ENCODE data around the gene JMJD1C.

Gene JMJD1C

GRCh38 chr10:63413429-63413828, 52.3 kb downstream of the JMJD1C start:
- no peak for TF ChIP-seq CTCF (IDR thresholded peaks at IDR 0.05; ENCODE audit: low read length, missing control alignments)

GRCh38 chr10:63412304-63412703, 53.5 kb downstream of the JMJD1C start:
- no peak for DNase-seq (ENCODE audit: low read depth)
- no peak overlapping the region for H3K4me3 ChIP-seq (replicated peaks; ENCODE audit: low read depth, low read length)
- no peak for TF ChIP-seq CTCF (IDR thresholded peaks at IDR 0.05; ENCODE audit: low read length, missing control alignments)

More at GRCh38 chr10:63413429-63413828, 52.3 kb downstream of the JMJD1C start:
- no peak overlapping the region for H3K4me3 ChIP-seq (replicated peaks; ENCODE audit: low read depth, low read length)
- no peak for DNase-seq (ENCODE audit: low read depth)

- no peak for TF ChIP-seq CTCF (IDR thresholded peaks at IDR 0.05; ENCODE audit: low read length, missing control alignments)
- no peak overlapping the region for H3K4me3 ChIP-seq (replicated peaks; ENCODE audit: low read depth, low read length)
- DNase-seq (ENCODE audit: low read depth): no peak
These were observed 55.1 kb downstream of the JMJD1C start for GRCh38 chr10:63410633-63411032.

- no peak overlapping the region for H3K4me3 ChIP-seq (replicated peaks; ENCODE audit: low read depth, low read length)
- peak; percentile 39 for DNase-seq (ENCODE audit: low read depth)
- no peak for TF ChIP-seq CTCF (IDR thresholded peaks at IDR 0.05; ENCODE audit: low read length, missing control alignments)
These were observed 56.2 kb downstream of the JMJD1C start for GRCh38 chr10:63409465-63410027.

- no peak overlapping the region for H3K4me3 ChIP-seq (replicated peaks; ENCODE audit: low read depth, low read length)
- no peak for TF ChIP-seq CTCF (IDR thresholded peaks at IDR 0.05; ENCODE audit: low read length, missing control alignments)
- no peak for DNase-seq (ENCODE audit: low read depth)
These were observed 58.6 kb downstream of the JMJD1C start for GRCh38 chr10:63407136-63407662.

GRCh38 chr10:63396133-63396761, 69.5 kb downstream of the JMJD1C start:
- H3K4me3 ChIP-seq (replicated peaks; ENCODE audit: low read depth, low read length): peak overlapping the region; percentile 41
- peak; percentile 30 for DNase-seq (ENCODE audit: low read depth)
- TF ChIP-seq CTCF (IDR thresholded peaks at IDR 0.05; ENCODE audit: low read length, missing control alignments): no peak

GRCh38 chr10:63393050-63393449, 72.7 kb downstream of the JMJD1C start:
- TF ChIP-seq CTCF (IDR thresholded peaks at IDR 0.05; ENCODE audit: low read length, missing control alignments): no peak
- DNase-seq (ENCODE audit: low read depth): no peak
- no peak overlapping the region for H3K4me3 ChIP-seq (replicated peaks; ENCODE audit: low read depth, low read length)
